Measurements from ENCODE around the gene EXOC6B.

Gene EXOC6B

GRCh38 chr2:72847534-72848315, 21.9 kb upstream of the EXOC6B start:
- Mint-ChIP-seq H3K4me1 (no peaks in the 10 kb centered on the region), H3K9me3 (no peaks in the 10 kb centered on the region), H3K27ac (no peak overlapping the region), H3K36me3 (ENCODE audit: low read depth) (no peaks in the 10 kb centered on the region), H3K4me3 (no peak overlapping the region), H3K27me3 (ENCODE audit: low read depth) (peaks cover 11% of the 10 kb centered on the region)
- no peak for TF ChIP-seq CTCF (IDR thresholded peaks at IDR 0.05; ENCODE audit: unreplicated experiment in 3 of 3)

GRCh38 chr2:72846171-72847095, 20.6 kb upstream of the EXOC6B start:
- Mint-ChIP-seq H3K27ac (no peak overlapping the region), H3K4me1 (no peaks in the 10 kb centered on the region), H3K36me3 (ENCODE audit: low read depth) (no peaks in the 10 kb centered on the region), H3K4me3 (no peak overlapping the region), H3K9me3 (no peaks in the 10 kb centered on the region), H3K27me3 (ENCODE audit: low read depth) (peaks cover 8% of the 10 kb centered on the region)
- no peak for TF ChIP-seq CTCF (IDR thresholded peaks at IDR 0.05; ENCODE audit: unreplicated experiment in 3 of 3)

- TF ChIP-seq CTCF (IDR thresholded peaks at IDR 0.05; ENCODE audit: unreplicated experiment in 3 of 3) = no peak
- Mint-ChIP-seq H3K4me3 (no peak overlapping the region), H3K36me3 (ENCODE audit: low read depth) (no peaks in the 10 kb centered on the region), H3K27me3 (ENCODE audit: low read depth) (no peaks in the 10 kb centered on the region), H3K27ac (no peak overlapping the region), H3K9me3 (no peaks in the 10 kb centered on the region), H3K4me1 (no peaks in the 10 kb centered on the region)
Observed at GRCh38 chr2:72843301-72843700, 17.5 kb upstream of the EXOC6B start.

- Mint-ChIP-seq H3K27me3 (ENCODE audit: low read depth) (no peaks in the 10 kb centered on the region), H3K4me3 (no peak overlapping the region), H3K4me1 (no peaks in the 10 kb centered on the region), H3K9me3 (no peaks in the 10 kb centered on the region), H3K27ac (no peak overlapping the region), H3K36me3 (ENCODE audit: low read depth) (no peaks in the 10 kb centered on the region)
- no peak for TF ChIP-seq CTCF (IDR thresholded peaks at IDR 0.05; ENCODE audit: unreplicated experiment in 3 of 3)
Observed at GRCh38 chr2:72841462-72842125, 15.8 kb upstream of the EXOC6B start.

GRCh38 chr2:72840066-72840465, 14.2 kb upstream of the EXOC6B start:
- Mint-ChIP-seq H3K4me3 (no peak overlapping the region), H3K4me1 (no peaks in the 10 kb centered on the region), H3K36me3 (ENCODE audit: low read depth) (no peaks in the 10 kb centered on the region), H3K27ac (no peak overlapping the region), H3K9me3 (no peaks in the 10 kb centered on the region), H3K27me3 (ENCODE audit: low read depth) (peaks cover 11% of the 10 kb centered on the region)
- TF ChIP-seq CTCF (IDR thresholded peaks at IDR 0.05; ENCODE audit: unreplicated experiment in 3 of 3) = no peak
